Tibial artery (tissue), 4 donors: ENCODE results near the gene STAB2.

Experiments
- DNase-seq, 2 donors: peaks; one replicate each; pipeline ENCODE4 v3.0.0-alpha.2; 2019
- H3K27ac ChIP-seq, 2 donors: fragments of 200-600 bp; sonication (generic) in 1 of 2; 1 replicate in 1 of 2; 2 replicates in 1 of 2; pipeline ENCODE4 v1.5.1; 2018 to 2019; ENCODE audit warnings: mild to moderate bottlenecking in 1 of 2
- H3K27me3 ChIP-seq, 2 donors: fragments of 200-600 bp; sonication (generic) in 1 of 2; one replicate each; pipeline versions ENCODE4 v1.5.1 to v1.6.0; 2016 to 2019
- H3K36me3 ChIP-seq, 3 donors: fragments of 200-600 bp; sonication (generic) in 2 of 3; one replicate each; pipeline ENCODE4 v1.5.1; 2016 to 2019; ENCODE audit warnings: mild to moderate bottlenecking in 2 of 3
- H3K4me1 ChIP-seq, 4 donors: fragments of 200-600 bp; sonication (generic) in 2 of 4; 1 replicate in 3 of 4; 2 replicates in 1 of 4; pipeline ENCODE4 v1.5.1; 2016 to 2019
- H3K4me3 ChIP-seq, 2 donors: fragments of 200-600 bp; sonication (generic) in 1 of 2; 1 replicate in 1 of 2; 2 replicates in 1 of 2; pipeline ENCODE4 v1.5.1; 2018 to 2019; ENCODE audit warnings: mild to moderate bottlenecking in 2 of 2
- H3K9me3 ChIP-seq, 3 donors: fragments of 200-600 bp; sonication (generic) in 1 of 3; one replicate each; pipeline ENCODE4 v1.5.1; 2016 to 2019
- intact Hi-C: fragments of 100-400 bp; cut with DNase I; formaldehyde crosslinking; loops from one replicate; pipeline ENCODE4 v1.15.0; 2023; ENCODE audit warnings: low total_unique reads
- TF ChIP-seq, protein P1 (sequence below), 2 experiments: fragments of 200-600 bp in 1 of 2; fragments of 450-650 bp in 1 of 2; IDR thresholded peaks; one replicate each; pipeline ENCODE4 v1.5.1; 2017 to 2019; ENCODE audit warnings: antibody characterized with exemption in 2 of 2, mild to moderate bottlenecking in 1 of 2, moderate library complexity in 1 of 2

STAB2 gene

DNA sequence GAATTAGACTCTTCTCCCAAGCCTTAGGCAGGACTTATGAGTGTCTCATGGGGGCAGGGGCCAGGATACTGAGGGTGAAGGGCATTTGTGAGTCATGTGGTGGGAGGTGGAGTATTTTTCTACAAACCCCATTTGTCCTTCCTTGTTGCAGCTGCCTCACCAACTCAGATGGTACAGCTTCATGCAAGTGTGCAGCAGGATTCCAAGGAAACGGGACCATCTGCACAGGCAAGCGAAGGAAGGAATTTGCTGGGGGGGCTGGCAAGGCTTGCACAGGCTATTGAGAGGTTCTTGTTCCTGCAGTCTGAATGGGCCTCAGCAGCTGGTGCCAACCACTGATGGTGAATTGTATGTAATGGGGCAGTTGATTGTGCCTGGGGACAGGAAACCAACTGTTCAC lies 125.1 kb downstream of the STAB2 start:
- intact Hi-C loops = no loop called here
- Histone ChIP-seq H3K4me1 (no peaks in the 10 kb centered on the region), H3K4me3 (no peak overlapping the region), H3K36me3 (no peaks in the 10 kb centered on the region), H3K27me3 (no peaks in the 10 kb centered on the region), H3K27ac (no peak overlapping the region), H3K9me3 (no peaks in the 10 kb centered on the region)
- TF ChIP-seq, protein P1, sequence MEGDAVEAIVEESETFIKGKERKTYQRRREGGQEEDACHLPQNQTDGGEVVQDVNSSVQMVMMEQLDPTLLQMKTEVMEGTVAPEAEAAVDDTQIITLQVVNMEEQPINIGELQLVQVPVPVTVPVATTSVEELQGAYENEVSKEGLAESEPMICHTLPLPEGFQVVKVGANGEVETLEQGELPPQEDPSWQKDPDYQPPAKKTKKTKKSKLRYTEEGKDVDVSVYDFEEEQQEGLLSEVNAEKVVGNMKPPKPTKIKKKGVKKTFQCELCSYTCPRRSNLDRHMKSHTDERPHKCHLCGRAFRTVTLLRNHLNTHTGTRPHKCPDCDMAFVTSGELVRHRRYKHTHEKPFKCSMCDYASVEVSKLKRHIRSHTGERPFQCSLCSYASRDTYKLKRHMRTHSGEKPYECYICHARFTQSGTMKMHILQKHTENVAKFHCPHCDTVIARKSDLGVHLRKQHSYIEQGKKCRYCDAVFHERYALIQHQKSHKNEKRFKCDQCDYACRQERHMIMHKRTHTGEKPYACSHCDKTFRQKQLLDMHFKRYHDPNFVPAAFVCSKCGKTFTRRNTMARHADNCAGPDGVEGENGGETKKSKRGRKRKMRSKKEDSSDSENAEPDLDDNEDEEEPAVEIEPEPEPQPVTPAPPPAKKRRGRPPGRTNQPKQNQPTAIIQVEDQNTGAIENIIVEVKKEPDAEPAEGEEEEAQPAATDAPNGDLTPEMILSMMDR (IDR thresholded peaks at IDR 0.05) = no peak
- DNase-seq = no peak

DNA sequence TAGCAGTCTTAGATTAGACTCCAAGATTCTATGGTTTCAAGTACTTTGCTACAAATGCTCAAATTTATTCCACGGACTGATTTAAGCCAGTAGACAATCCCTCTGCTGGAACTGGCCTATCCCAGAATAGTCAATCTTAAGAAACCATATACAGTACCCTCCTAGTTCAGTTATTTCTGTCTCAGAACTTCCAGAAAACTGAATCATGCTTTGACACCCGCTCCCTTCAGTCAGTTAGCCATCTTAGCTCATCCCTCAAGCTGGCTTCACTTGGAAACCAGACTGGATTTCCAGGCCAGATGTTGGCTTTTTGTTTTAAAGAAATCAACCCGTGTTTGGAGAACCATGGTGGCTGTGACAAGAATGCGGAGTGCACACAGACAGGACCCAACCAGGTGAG lies 128.4 kb downstream of the STAB2 start:
- TF ChIP-seq, protein P1 (IDR thresholded peaks at IDR 0.05) = no peak
- Histone ChIP-seq H3K36me3 (no peaks in the 10 kb centered on the region), H3K9me3 (no peaks in the 10 kb centered on the region), H3K4me1 (no peaks in the 10 kb centered on the region), H3K27me3 (no peaks in the 10 kb centered on the region), H3K27ac (no peak overlapping the region), H3K4me3 (no peak overlapping the region)
- intact Hi-C loops = no loop called here
- no peak for DNase-seq

- Histone ChIP-seq H3K4me3 (no peak overlapping the region), H3K9me3 (no peaks in the 10 kb centered on the region), H3K4me1 (no peaks in the 10 kb centered on the region), H3K27ac (no peak overlapping the region), H3K36me3 (no peaks in the 10 kb centered on the region), H3K27me3 (no peaks in the 10 kb centered on the region)
- DNase-seq = no peak
- TF ChIP-seq, protein P1 (IDR thresholded peaks at IDR 0.05) = no peak
- intact Hi-C loops = no loop called here
Observed at GRCh38 chr12:103716517-103717196, 129.6 kb downstream of the STAB2 start.

GRCh38 chr12:103725398-103725797 lies 138.3 kb downstream of the STAB2 start:
- no peak overlapping the region for H3K4me3 ChIP-seq
- TF ChIP-seq, protein P1 (IDR thresholded peaks at IDR 0.05) = no peak
- DNase-seq = no peak
- peaks cover 0 to 3% (median 0%) of the 10 kb centered on the region in 3 donors for H3K9me3 ChIP-seq
- no peaks in the 10 kb centered on the region for H3K27me3 ChIP-seq
- no peaks in the 10 kb centered on the region for H3K36me3 ChIP-seq
- H3K27ac ChIP-seq = no peak overlapping the region
- intact Hi-C loops = no loop called here
- no peaks in the 10 kb centered on the region for H3K4me1 ChIP-seq

GRCh38 chr12:103727638-103728037 lies 140.6 kb downstream of the STAB2 start:
- no peak overlapping the region for H3K4me3 ChIP-seq
- intact Hi-C loops = no loop called here
- H3K36me3 ChIP-seq = no peaks in the 10 kb centered on the region
- H3K27me3 ChIP-seq = no peaks in the 10 kb centered on the region
- no peak for DNase-seq
- H3K9me3 ChIP-seq = peaks cover 0 to 3% (median 0%) of the 10 kb centered on the region in 3 donors
- TF ChIP-seq, protein P1 (IDR thresholded peaks at IDR 0.05) = no peak
- no peak overlapping the region for H3K27ac ChIP-seq
- H3K4me1 ChIP-seq = no peaks in the 10 kb centered on the region

- TF ChIP-seq, protein P1 (IDR thresholded peaks at IDR 0.05) = no peak
- Histone ChIP-seq H3K9me3 (peaks cover 0 to 3% (median 0%) of the 10 kb centered on the region in 3 donors), H3K27me3 (no peaks in the 10 kb centered on the region), H3K4me3 (no peak overlapping the region), H3K4me1 (no peaks in the 10 kb centered on the region), H3K36me3 (no peaks in the 10 kb centered on the region), H3K27ac (no peak overlapping the region)
- no peak for DNase-seq
- intact Hi-C loops = no loop called here
Observed at GRCh38 chr12:103728323-103728722, 141.2 kb downstream of the STAB2 start.
